ENCODE results near the gene NPAS4.

NPAS4 gene

DNA sequence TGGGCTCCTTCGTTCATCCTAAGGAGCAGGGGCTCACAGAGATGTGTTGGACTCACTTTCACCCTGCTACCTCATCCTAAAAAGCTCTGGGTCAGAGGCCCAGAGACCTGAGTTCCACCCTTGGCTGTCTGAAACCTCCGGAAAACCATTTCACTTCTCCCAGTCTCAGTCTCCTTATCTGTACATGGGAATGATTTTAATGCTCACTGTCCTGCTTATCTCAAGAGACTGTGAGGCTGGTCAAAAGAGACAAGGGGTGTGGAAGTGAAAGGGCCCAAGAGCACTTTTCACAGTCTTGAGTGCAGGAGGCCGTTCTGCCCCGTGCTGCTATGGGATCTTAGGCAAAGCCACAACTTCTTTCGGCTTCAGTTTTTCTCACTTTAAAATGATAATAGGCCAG is 13.2 kb upstream of the NPAS4 start:
- no peaks in the 10 kb centered on the region for H3K27me3 ChIP-seq (ENCODE audit: insufficient read depth, low read length, poor library complexity, severe bottlenecking)
- H3K4me1 ChIP-seq (ENCODE audit: insufficient read depth, low read length, poor library complexity, severe bottlenecking), result peaks cover 21% of the 10 kb centered on the region
- no peaks in the 10 kb centered on the region for H3K9me2 ChIP-seq (replicated peaks; ENCODE audit: low read depth, low read length)
- no peak overlapping the region for H3K4me3 ChIP-seq (ENCODE audit: low read length, poor library complexity, severe bottlenecking)
- H3K4me2 ChIP-seq (ENCODE audit: low read depth, low read length, poor library complexity, severe bottlenecking), result no peak overlapping the region
- no peaks in the 10 kb centered on the region for H3F3A ChIP-seq (ENCODE audit: low read depth)
- H3K9ac ChIP-seq (ENCODE audit: low read depth, low read length, poor library complexity, severe bottlenecking), result no peak overlapping the region
- no peaks in the 10 kb centered on the region for H4K20me1 ChIP-seq (ENCODE audit: insufficient read depth, low read length, poor library complexity, severe bottlenecking)
- H3K36me3 ChIP-seq (ENCODE audit: insufficient read depth, low read length), result no peaks in the 10 kb centered on the region
- no peak overlapping the region for H2AFZ ChIP-seq (ENCODE audit: low read length)
- H3K79me2 ChIP-seq (ENCODE audit: insufficient read depth, low read length), result peaks cover 13% of the 10 kb centered on the region; the same call in 1 of the 2 replicates
- no peak for TF ChIP-seq EZH2phosphoT487 (IDR thresholded peaks at IDR 0.05; ENCODE audit: borderline replicate concordance)
- TF ChIP-seq, protein P1, sequence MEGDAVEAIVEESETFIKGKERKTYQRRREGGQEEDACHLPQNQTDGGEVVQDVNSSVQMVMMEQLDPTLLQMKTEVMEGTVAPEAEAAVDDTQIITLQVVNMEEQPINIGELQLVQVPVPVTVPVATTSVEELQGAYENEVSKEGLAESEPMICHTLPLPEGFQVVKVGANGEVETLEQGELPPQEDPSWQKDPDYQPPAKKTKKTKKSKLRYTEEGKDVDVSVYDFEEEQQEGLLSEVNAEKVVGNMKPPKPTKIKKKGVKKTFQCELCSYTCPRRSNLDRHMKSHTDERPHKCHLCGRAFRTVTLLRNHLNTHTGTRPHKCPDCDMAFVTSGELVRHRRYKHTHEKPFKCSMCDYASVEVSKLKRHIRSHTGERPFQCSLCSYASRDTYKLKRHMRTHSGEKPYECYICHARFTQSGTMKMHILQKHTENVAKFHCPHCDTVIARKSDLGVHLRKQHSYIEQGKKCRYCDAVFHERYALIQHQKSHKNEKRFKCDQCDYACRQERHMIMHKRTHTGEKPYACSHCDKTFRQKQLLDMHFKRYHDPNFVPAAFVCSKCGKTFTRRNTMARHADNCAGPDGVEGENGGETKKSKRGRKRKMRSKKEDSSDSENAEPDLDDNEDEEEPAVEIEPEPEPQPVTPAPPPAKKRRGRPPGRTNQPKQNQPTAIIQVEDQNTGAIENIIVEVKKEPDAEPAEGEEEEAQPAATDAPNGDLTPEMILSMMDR (conservative IDR thresholded peaks at IDR 0.05; ENCODE audit: low read length), result no peak
- no peaks in the 10 kb centered on the region for H3K9me3 ChIP-seq (ENCODE audit: insufficient read depth, low read depth, low read length)

DNA sequence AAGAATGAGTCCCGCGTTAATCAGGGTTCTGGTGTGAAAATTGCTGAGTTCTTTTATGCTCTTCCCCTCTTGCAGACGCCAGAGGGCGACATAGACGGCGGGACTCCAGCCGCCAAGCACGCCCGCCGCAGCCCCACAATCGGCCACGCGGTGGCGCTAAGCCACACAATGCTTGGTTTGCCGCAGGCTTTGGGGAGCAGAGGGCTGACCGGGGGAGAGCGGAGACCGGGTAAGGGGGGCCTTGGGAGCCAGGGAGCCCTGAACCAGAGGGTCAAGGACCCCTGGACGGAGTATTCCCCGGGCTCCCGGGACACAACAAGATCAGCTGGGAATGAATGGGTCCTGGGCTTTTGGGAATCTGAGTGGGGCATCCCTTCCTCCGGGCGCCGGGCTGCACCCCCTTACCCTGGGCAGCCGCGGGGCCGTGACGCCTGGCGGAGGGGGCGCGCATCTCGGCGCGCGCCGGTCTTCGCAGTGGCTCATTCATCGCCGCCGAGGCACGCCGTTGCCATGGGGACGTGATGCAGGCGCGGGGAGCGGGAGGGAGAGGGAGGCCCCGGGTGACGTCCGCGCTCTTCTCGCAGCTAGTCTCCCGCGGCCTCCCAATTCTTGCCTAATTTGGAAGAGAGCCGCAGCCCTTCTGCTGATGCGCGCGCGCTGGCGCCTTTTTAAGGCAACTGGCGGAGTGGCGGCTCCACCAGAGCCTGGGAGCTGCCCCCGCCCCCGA is 12.2 kb upstream of the NPAS4 start:
- no peaks in the 10 kb centered on the region for H3K9me2 ChIP-seq (replicated peaks; ENCODE audit: low read depth, low read length)
- H3K4me1 ChIP-seq (ENCODE audit: insufficient read depth, low read length, poor library complexity, severe bottlenecking), result peaks cover 21% of the 10 kb centered on the region
- no peaks in the 10 kb centered on the region for H3F3A ChIP-seq (ENCODE audit: low read depth)
- H2AFZ ChIP-seq (ENCODE audit: low read length), result peak overlapping the region; percentile 71
- H3K79me2 ChIP-seq (ENCODE audit: insufficient read depth, low read length), result peaks cover 13% of the 10 kb centered on the region; the same call in 1 of the 2 replicates
- H3K4me3 ChIP-seq (ENCODE audit: low read length, poor library complexity, severe bottlenecking), result peak overlapping the region; percentile 72
- H3K27me3 ChIP-seq (ENCODE audit: insufficient read depth, low read length, poor library complexity, severe bottlenecking), result no peaks in the 10 kb centered on the region
- H3K36me3 ChIP-seq (ENCODE audit: insufficient read depth, low read length), result no peaks in the 10 kb centered on the region
- no peaks in the 10 kb centered on the region for H3K9me3 ChIP-seq (ENCODE audit: insufficient read depth, low read depth, low read length)
- peak overlapping the region; percentile 76 for H3K9ac ChIP-seq (ENCODE audit: low read depth, low read length, poor library complexity, severe bottlenecking)
- TF ChIP-seq, protein P1 (conservative IDR thresholded peaks at IDR 0.05; ENCODE audit: low read length), result peak; percentile 100
- no peak for TF ChIP-seq EZH2phosphoT487 (IDR thresholded peaks at IDR 0.05; ENCODE audit: borderline replicate concordance)
- H4K20me1 ChIP-seq (ENCODE audit: insufficient read depth, low read length, poor library complexity, severe bottlenecking), result no peaks in the 10 kb centered on the region
- peak overlapping the region; percentile 92 for H3K4me2 ChIP-seq (ENCODE audit: low read depth, low read length, poor library complexity, severe bottlenecking)

DNA sequence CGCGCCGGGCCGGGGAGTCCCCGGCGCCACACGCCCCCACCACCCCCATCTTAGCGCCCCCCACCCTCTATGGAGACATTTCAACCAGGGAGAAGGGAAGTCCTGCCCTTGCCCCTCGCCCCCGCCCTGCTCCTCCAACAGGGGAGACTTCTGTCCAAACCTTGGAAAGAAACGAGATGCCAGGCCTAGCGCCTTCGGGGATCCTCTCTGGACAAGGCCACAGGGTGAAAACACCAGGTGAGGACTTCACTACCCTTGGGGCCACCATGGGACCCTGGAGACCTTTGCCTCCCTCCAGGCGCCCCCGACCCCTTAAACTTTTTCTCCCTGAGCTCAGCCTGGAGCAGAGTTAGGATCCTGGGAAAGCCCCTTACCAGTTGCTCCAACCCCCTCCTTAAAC is 11.6 kb upstream of the NPAS4 start:
- no peaks in the 10 kb centered on the region for H4K20me1 ChIP-seq (ENCODE audit: insufficient read depth, low read length, poor library complexity, severe bottlenecking)
- no peaks in the 10 kb centered on the region for H3K27me3 ChIP-seq (ENCODE audit: insufficient read depth, low read length, poor library complexity, severe bottlenecking)
- peak overlapping the region; percentile 71; the same call in 1 of the 2 replicates for H2AFZ ChIP-seq (ENCODE audit: low read length)
- peaks cover 21% of the 10 kb centered on the region for H3K4me1 ChIP-seq (ENCODE audit: insufficient read depth, low read length, poor library complexity, severe bottlenecking)
- no peak for TF ChIP-seq EZH2phosphoT487 (IDR thresholded peaks at IDR 0.05; ENCODE audit: borderline replicate concordance)
- TF ChIP-seq, protein P1 (conservative IDR thresholded peaks at IDR 0.05; ENCODE audit: low read length), result no peak
- peak overlapping the region; percentile 72 for H3K4me3 ChIP-seq (ENCODE audit: low read length, poor library complexity, severe bottlenecking)
- H3K36me3 ChIP-seq (ENCODE audit: insufficient read depth, low read length), result no peaks in the 10 kb centered on the region
- H3K9ac ChIP-seq (ENCODE audit: low read depth, low read length, poor library complexity, severe bottlenecking), result peak overlapping the region; percentile 76
- H3K79me2 ChIP-seq (ENCODE audit: insufficient read depth, low read length), result peaks cover 13% of the 10 kb centered on the region; the same call in 1 of the 2 replicates
- peak overlapping the region; percentile 92 for H3K4me2 ChIP-seq (ENCODE audit: low read depth, low read length, poor library complexity, severe bottlenecking)
- H3K9me2 ChIP-seq (replicated peaks; ENCODE audit: low read depth, low read length), result no peaks in the 10 kb centered on the region
- H3K9me3 ChIP-seq (ENCODE audit: insufficient read depth, low read depth, low read length), result no peaks in the 10 kb centered on the region
- no peaks in the 10 kb centered on the region for H3F3A ChIP-seq (ENCODE audit: low read depth)
